A673 (cell line): ENCODE data around the gene FAM9C.

Experiments used
- CTCF ChIP-seq: fragments of 300-800, 200-600 bp; sonication (generic); conservative IDR thresholded peaks from 2 replicates; pipeline ENCODE4 v1.5.1; 2017; ENCODE audit warnings: low read depth, mild to moderate bottlenecking, antibody characterized with exemption, low read length, moderate library complexity, mixed read lengths
- EZH2 ChIP-seq: fragments of 200-600 bp; sonication (generic); IDR thresholded peaks from 2 replicates; pipeline ENCODE4 v1.6.1; 2017; ENCODE audit warnings: borderline replicate concordance, low read depth, mild to moderate bottlenecking, mixed read lengths, antibody characterized with exemption, low read length; ENCODE audit not compliant: poor library complexity, severe bottlenecking

- TF ChIP-seq CTCF (no peak), EZH2 (no peak)
Measured at GRCh38 chrX:13077168-13077567, 32.7 kb upstream of the FAM9C start.
